BJ (cell line): ENCODE data around the gene SH3RF3. TPM values are rescaled to one million over a fixed set of nuclear protein-coding genes. Genes with fewer than 3 reads are reported as not detected.

Experiments used
- CTCF ChIA-PET: fragments of 350-600 bp; formaldehyde crosslinking; extraction: SDS; loops from one replicate; lab custom pipeline; 2021; ENCODE audit warnings: antibody characterized with exemption, inconsistent platforms; lab: Yijun Ruan, JAX
- POLR2A ChIA-PET: fragments of 300-600 bp; sonication (Branson Sonifier 250); formaldehyde crosslinking; extraction: SDS; loops from one replicate; lab custom pipeline; 2021; ENCODE audit warnings: antibody characterized with exemption; lab: Charles Lee
- DNase-seq: peaks from one replicate; pipeline ENCODE4 v3.0.0-alpha.2; 2011; ENCODE audit warnings: low read depth
- H3K27me3 ChIP-seq: 2 replicates; pipeline ENCODE4 v1.6.0; 2011; ENCODE audit warnings: low read length; ENCODE audit not compliant: control insufficient read depth, insufficient read depth
- H3K36me3 ChIP-seq: 2 replicates; pipeline ENCODE4 v1.5.1; 2011; ENCODE audit warnings: low read length; ENCODE audit not compliant: control insufficient read depth, insufficient read depth
- H3K4me3 ChIP-seq: 2 replicates; pipeline ENCODE4 v1.5.1; 2011; ENCODE audit warnings: low read depth, mild to moderate bottlenecking, control low read depth, low read length
- CTCF ChIP-seq: IDR thresholded peaks from 2 replicates; pipeline ENCODE4 v1.5.1; 2011; ENCODE audit warnings: low read depth, mild to moderate bottlenecking, control low read depth, inconsistent platforms, low read length, moderate library complexity; ENCODE audit not compliant: insufficient read depth
- polyA plus RNA-seq: library from polyadenylated mRNA; depleted of rRNA; stranded (reverse); fragments of >200 nt; gene quantifications from 2 replicates; pipeline ENCODE4 v1.2.3, GENCODE V29; 2011

SH3RF3 gene
- polyA plus RNA-seq, 1 experiment = 3.6 TPM

DNA sequence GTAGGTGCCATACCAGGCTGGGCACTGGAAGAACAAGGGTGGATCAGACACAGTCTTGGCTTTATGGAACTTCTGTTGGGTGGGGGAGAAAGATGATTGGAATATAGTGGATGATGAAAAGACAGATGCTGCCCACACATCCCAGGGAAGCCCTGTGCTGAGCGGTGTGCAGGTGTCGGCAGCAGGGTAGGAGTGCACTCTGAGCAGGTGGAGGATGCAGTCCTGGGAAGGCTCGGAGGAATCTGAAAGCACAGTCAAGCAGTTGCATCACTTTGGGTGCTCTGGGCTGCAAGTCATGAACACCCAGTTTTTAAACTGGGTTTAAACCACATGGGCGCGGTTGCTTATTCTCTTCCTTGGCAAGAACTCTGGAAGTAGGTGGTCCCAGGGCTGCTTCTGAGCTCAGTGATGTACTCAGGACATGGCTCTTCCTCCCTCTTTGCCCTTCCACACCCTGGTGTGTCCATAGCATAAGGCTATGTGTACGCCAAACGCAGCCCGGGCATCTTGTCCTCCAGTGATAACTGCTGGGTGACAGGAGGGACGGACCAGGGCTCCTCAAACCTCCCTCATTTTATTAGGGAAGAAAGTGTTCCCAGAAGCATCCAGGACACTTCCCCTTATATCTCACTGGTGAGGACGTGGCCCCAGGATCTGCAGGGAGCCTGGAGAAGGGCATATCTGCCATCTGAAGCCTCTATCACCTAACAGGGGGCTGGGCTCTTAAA lies 84.0 kb downstream of the SH3RF3 start:
- ChIA-PET POLR2A (no interaction called here), CTCF (no interaction called here)
- no peak for DNase-seq
- no peaks in the 10 kb centered on the region for H3K36me3 ChIP-seq
- no peak overlapping the region for H3K4me3 ChIP-seq
- H3K27me3 ChIP-seq = peaks cover 8% of the 10 kb centered on the region
- TF ChIP-seq CTCF = no peak

DNA sequence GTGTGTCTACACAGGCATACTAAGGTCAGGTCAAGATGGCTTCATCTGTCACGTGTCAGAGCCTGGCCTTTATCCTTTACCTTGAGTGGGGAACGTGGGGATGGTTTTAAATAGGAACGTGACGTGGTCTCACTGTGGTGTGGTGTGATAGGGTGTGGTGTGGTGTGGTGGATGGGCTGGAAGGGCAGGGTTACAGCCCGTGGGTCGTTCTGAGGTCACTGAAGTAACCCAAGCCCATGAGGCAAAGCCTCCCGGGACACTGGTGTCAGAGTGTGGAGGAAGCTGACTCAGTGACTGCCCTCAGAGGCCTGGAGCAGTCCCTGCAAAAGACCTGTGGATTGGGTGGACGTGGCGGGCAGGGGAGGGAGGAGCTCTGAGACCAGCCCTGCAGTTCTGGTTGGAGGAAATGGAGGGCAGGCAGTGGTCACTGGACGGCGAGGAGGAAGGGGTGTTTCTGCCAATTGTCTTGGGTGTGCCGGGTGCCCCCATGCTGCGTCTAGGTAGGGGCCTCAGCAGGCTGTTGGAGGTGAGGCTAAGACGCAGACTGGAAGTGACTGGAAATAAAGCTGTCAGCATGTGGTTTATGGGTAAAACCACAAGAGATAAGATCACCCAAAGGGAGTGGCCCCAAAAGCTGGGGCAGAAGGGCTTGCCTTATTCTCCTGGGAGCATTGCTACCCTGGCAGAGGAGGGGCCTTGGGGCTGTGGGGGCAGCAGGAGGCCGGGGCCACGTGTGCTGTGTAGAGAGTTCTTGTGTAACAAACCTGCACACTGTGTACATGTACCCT lies 84.8 kb downstream of the SH3RF3 start:
- no peak for TF ChIP-seq CTCF
- Histone ChIP-seq H3K36me3 (no peaks in the 10 kb centered on the region), H3K4me3 (no peak overlapping the region), H3K27me3 (peaks cover 8% of the 10 kb centered on the region)
- DNase-seq = no peak
- ChIA-PET CTCF (no interaction called here), POLR2A (no interaction called here)

DNA sequence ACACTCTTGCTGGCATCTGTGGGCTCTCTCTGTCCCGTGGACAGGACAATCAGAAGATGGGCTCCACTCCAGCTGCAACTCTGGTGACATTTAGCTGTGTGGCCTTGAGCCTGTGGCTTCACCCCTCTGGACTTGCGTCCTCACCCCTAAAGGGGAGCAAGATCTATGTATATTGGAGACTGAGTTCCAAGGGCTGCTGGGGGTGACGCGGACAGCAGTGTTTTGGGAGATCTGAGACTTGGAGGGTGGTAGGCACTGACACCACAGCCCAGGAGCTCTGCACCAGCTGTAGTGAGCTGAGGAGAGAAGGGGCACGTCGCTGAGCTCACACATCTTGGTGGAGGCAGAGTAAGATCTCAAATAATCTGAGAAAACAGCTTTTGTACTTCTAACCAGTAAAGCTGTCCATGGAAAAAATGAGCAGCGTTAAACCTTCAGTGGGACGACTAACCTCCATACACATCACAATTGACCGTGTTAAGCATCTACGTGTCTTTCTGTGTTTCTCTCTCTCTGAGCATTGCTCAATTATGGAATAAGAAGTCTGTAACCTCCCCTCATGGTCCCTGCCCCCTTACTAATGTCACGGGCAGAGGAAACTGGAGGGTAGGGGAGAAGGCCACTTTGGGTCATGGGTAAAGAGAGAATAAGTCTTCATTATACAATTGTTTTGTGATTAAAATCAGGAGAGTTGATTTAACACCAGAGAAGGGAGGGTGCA lies 85.8 kb downstream of the SH3RF3 start:
- no peak for TF ChIP-seq CTCF
- Histone ChIP-seq H3K36me3 (no peaks in the 10 kb centered on the region), H3K4me3 (no peak overlapping the region), H3K27me3 (peaks cover 8% of the 10 kb centered on the region)
- ChIA-PET CTCF (interaction anchor here (0.8 kb wide), 1 partner anchor 295 kb away, joined by 3 read pairs; no protein-coding TSS in a partner anchor), POLR2A (no interaction called here)
- DNase-seq = no peak

GRCh38 chr2:109215866-109216265 lies 86.9 kb downstream of the SH3RF3 start:
- DNase-seq = no peak
- no peak overlapping the region for H3K4me3 ChIP-seq
- ChIA-PET CTCF (interaction anchor here (1.2 kb wide), 1 partner anchor 117 kb away, joined by 3 read pairs; no protein-coding TSS in a partner anchor), POLR2A (no interaction called here)
- H3K27me3 ChIP-seq = peaks cover 8% of the 10 kb centered on the region
- no peaks in the 10 kb centered on the region for H3K36me3 ChIP-seq
- TF ChIP-seq CTCF = no peak

GRCh38 chr2:109216332-109216731 lies 87.3 kb downstream of the SH3RF3 start:
- no peak for DNase-seq
- Histone ChIP-seq H3K27me3 (peaks cover 8% of the 10 kb centered on the region), H3K36me3 (no peaks in the 10 kb centered on the region), H3K4me3 (no peak overlapping the region)
- POLR2A ChIA-PET = no interaction called here
- no peak for TF ChIP-seq CTCF
- CTCF ChIA-PET = interaction anchor here (1.2 kb wide), 1 partner anchor 117 kb away, joined by 3 read pairs; no protein-coding TSS in a partner anchor
